ENCODE data around the gene MAPKAPK5.

- TF ChIP-seq CTCF (IDR thresholded peaks at IDR 0.05; ENCODE audit: low read depth, low read length, poor library complexity, severe bottlenecking) = no peak
- TF ChIP-seq EZH2phosphoT487 (IDR thresholded peaks at IDR 0.05; ENCODE audit: borderline replicate concordance, low read length) = no peak
Observed at GRCh38 chr12:111807232-111807631, 34.8 kb upstream of the MAPKAPK5 start.
